LNCaP clone FGC (cell line): ENCODE data around the gene LRRK1.

Source experiments
- DNase-seq: peaks from one replicate; pipeline ENCODE4 v3.0.0-alpha.2; 2011; ENCODE audit warnings: low read depth
- H3K4me3 ChIP-seq: 2 replicates; pipeline ENCODE4 v1.5.1; 2011; ENCODE audit warnings: mild to moderate bottlenecking, low read depth, low read length, control low read depth
- TF ChIP-seq, protein P1 (sequence below): IDR thresholded peaks from 2 replicates; pipeline ENCODE4 v1.5.1; 2012; ENCODE audit warnings: mild to moderate bottlenecking; ENCODE audit not compliant: control insufficient read depth, insufficient read depth; ENCODE audit errors: extremely low read depth

The LRRK1 gene

DNA sequence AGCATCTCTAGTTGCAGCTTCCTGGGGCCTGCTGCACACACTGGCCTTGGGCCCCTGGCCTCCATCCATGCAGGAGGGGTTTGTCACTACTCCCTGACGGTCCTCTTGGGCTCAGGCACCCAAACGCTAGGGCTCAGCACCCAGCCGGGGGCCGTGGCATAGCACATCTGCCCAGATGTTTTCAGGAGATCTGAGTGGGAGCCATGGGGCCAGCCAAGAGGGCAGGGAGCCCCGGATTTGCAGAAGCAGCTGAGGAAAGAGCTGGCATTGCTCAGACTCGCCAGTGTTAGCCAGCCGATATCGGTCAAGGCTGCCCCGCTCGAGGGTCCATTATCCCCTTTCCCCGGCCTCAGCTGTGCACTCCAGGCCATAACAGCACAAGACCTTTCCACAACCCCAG, 41.0 kb upstream of the LRRK1 start:
- no peak for DNase-seq
- TF ChIP-seq, protein P1, sequence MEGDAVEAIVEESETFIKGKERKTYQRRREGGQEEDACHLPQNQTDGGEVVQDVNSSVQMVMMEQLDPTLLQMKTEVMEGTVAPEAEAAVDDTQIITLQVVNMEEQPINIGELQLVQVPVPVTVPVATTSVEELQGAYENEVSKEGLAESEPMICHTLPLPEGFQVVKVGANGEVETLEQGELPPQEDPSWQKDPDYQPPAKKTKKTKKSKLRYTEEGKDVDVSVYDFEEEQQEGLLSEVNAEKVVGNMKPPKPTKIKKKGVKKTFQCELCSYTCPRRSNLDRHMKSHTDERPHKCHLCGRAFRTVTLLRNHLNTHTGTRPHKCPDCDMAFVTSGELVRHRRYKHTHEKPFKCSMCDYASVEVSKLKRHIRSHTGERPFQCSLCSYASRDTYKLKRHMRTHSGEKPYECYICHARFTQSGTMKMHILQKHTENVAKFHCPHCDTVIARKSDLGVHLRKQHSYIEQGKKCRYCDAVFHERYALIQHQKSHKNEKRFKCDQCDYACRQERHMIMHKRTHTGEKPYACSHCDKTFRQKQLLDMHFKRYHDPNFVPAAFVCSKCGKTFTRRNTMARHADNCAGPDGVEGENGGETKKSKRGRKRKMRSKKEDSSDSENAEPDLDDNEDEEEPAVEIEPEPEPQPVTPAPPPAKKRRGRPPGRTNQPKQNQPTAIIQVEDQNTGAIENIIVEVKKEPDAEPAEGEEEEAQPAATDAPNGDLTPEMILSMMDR, result no peak
- H3K4me3 ChIP-seq, result no peak overlapping the region

DNA sequence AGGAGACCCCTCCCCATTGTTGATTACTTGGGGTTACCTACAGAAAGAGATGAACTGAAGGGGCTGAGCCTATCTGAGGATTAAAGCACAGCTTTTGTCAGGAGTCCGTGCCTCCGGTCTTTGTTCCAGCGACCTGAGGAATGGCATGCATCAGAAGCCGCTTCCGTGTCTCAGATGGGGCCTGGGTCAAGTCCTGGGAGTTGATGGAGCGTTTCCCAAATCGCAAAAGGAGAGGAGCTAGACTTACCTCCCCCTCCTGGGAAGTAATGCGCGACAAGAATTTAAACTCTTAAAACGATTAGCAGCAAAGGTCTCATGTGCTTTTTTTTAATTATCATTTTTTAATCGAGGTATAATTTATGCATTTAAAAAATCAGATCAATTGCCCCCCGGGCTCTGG, 40.5 kb upstream of the LRRK1 start:
- no peak for DNase-seq
- H3K4me3 ChIP-seq, result peak overlapping the region; percentile 3; the same call in 1 of the 2 replicates
- TF ChIP-seq, protein P1, result no peak

DNA sequence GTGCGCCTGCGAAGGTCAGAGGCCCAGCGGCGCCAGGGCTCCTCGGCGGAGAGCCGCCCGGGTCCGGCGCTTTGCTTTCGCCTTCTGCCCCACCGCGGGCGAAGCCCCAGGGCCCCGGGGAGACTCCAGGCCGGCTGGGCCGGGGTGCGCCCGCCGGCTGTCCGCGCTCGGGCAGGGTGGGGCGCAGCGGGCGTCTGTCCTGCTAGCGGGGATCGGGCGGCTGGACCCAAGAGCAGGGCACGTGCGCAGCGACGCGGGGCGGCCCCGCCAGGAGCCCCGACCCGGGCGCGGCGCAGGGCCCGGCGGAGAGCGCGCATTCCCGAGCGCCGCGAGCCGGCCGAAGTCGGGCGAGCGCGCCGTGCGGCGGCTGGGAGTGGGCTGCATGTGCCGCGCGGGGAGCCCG, 40.1 kb upstream of the LRRK1 start:
- peak overlapping the region; percentile 58 for H3K4me3 ChIP-seq
- TF ChIP-seq, protein P1, result no peak
- DNase-seq, result no peak

DNA sequence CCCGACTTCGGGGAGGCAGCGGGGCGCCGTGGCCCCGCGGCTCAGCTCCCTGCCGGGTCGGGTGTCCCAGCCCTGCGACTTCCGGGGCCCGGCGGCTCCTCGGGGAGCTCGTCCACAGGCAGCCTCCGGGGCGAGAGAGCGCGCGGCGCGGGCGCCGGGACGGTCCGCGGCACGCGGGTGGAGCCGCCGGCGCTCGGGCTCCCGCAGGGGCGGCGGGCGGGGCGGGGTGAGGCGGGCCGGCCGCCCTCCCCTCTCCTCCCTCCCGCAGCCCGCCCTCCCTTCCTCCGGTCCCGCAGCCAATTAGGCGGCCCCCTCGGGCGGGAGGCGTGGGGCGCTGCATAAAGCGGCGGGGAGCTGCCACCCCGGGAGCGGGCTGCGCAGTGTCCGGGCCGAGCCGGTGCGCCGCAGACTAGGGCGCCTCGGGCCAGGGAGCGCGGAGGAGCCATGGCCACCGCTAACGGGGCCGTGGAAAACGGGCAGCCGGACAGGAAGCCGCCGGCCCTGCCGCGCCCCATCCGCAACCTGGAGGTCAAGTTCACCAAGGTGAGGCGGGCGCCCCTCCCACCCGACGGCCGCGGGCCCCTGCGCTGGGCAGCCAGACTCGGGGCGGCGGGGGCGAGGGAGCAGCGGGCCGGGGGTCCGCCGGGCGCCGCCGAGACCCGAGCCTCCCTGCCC, 39.6 kb upstream of the LRRK1 start, which contains the start of gene ALDH1A3:
TSS of gene ALDH1A3 (plus strand) at position 368 of the 675 bp plus-strand sequence. CDS start at position 445, 77 bp downstream.
- DNase-seq, result no peak
- TF ChIP-seq, protein P1, result no peak
- peak within 1 kb of the TSS; percentile 58 for H3K4me3 ChIP-seq

DNA sequence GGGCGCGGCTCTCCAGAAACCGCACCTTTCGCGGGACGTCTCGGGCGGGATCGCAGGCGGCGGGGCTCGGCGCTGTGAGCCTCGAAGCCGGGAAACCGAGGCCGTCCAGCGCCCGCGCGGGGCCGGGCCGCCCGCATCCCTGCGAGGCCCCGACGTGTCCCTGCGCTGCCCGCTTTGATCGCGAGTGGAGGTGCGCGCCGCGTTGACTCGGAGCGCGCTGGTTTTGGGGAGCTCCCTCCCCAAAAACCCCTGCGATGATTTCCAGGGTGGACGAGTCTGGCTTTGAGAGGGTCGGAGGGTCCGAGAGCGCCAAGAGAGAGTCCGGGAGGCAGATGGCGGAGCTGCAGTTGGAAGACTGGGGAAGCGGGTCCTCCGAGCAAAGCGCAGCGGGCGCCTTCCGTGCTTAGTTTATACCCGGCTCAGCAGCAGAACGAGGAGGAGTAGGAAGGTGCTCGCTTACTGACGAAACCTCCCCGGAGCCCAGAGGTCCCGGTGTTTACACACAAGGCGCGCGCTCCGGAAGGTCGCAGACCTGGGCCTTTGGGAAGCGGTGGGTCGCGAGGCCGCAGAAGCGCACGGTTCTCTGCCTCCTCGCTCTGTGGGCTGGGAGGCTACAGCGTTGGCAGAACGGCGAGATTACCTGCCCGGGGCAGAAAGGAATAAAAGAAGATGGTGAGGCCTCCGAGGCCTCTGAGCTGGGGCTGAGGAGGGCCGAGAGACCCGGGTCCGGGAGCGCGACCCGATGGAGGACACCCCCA, 38.8 kb upstream of the LRRK1 start:
- no peak for DNase-seq
- TF ChIP-seq, protein P1, result no peak
- peak overlapping the region; percentile 58 for H3K4me3 ChIP-seq

DNA sequence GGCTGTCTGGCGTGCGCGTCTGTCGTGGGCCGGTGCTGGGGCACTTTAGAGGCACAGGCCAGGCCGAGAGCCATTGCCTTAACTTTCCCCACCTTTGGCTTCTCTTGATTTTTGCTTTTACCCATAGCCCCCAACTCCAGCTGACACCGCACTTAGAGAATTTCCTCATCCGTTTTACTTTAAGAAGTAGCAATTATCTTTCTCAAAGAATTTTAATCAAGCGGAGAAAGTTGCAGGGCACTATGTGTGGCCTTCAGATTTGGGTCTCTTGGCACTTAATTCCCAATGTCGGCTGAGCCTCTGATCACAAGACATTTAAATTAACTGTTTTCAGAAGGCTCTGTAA, 38.3 kb upstream of the LRRK1 start:
- no peak overlapping the region for H3K4me3 ChIP-seq
- no peak for DNase-seq
- TF ChIP-seq, protein P1, result no peak
